Panc1 (cell line): ENCODE data around the gene RPS6KA4. TPM values are rescaled to one million over a fixed set of nuclear protein-coding genes. Genes with fewer than 3 reads are reported as not detected.

Experiments
- ATAC-seq: fragments of 200-7000 bp; cut with Tn5 transposase; 2 replicates; pipeline ENCODE4 v1.9.1; 2020; ENCODE audit warnings: mild to moderate bottlenecking, moderate library complexity
- BruUV-seq: library from RNA; stranded (reverse); fragments of 400-500 nt; replicated peaks from 2 replicates; lab custom pipeline; 2021; lab: Mats Ljungman, UMichigan
- CTCF ChIA-PET: fragments of 300-600 bp; sonication (Branson Sonifier 250); formaldehyde crosslinking; loops from one replicate; lab custom pipeline; 2022; ENCODE audit warnings: antibody characterized with exemption; lab: Charles Lee
- POLR2A ChIA-PET: fragments of 300-600 bp; sonication (Branson Sonifier 250); formaldehyde crosslinking; loops from one replicate; lab custom pipeline; 2022; ENCODE audit warnings: antibody characterized with exemption; lab: Charles Lee
- DNase-seq: peaks from one replicate; pipeline ENCODE4 v3.0.0-alpha.2; 2010; ENCODE audit warnings: low read depth, low spot score
- H3K27ac ChIP-seq: 2 replicates; pipeline ENCODE4 v1.5.1; 2011; ENCODE audit warnings: mild to moderate bottlenecking, low read length, inconsistent platforms
- H3K27me3 ChIP-seq: fragments of 200-500 bp; sonication (Bioruptor generic); 2 replicates; pipeline ENCODE4 v1.6.0; 2014; ENCODE audit warnings: low read length, inconsistent platforms; ENCODE audit not compliant: control insufficient read depth, insufficient read depth
- H3K36me3 ChIP-seq: fragments of 200-500 bp; sonication (Bioruptor generic); 2 replicates; pipeline ENCODE4 v1.5.1; 2014; ENCODE audit warnings: inconsistent platforms, mild to moderate bottlenecking, low read length, moderate library complexity; ENCODE audit not compliant: control insufficient read depth, insufficient read depth
- H3K4me1 ChIP-seq: 2 replicates; pipeline ENCODE4 v1.5.1; 2011; ENCODE audit warnings: inconsistent platforms, mild to moderate bottlenecking, low read length, moderate library complexity; ENCODE audit not compliant: control insufficient read depth, insufficient read depth
- H3K4me3 ChIP-seq, 2 experiments: 2 replicates each; pipeline ENCODE4 v1.5.1; 2011 to 2012; ENCODE audit warnings: low read depth in 2 of 2, low read length in 2 of 2, mild to moderate bottlenecking in 2 of 2, inconsistent platforms in 1 of 2, moderate library complexity in 1 of 2
- H3K9me3 ChIP-seq: fragments of 200-500 bp; sonication (Bioruptor generic); 2 replicates; pipeline ENCODE4 v1.5.1; 2014; ENCODE audit warnings: low read depth, mild to moderate bottlenecking, inconsistent platforms, low read length, moderate library complexity; ENCODE audit not compliant: control insufficient read depth, insufficient read depth
- POLR2AphosphoS5 ChIP-seq: IDR thresholded peaks from 2 replicates; pipeline ENCODE4 v1.6.1; 2012; ENCODE audit warnings: mild to moderate bottlenecking, low read depth, low read length, moderate library complexity
- SIN3A ChIP-seq: IDR thresholded peaks from 2 replicates; pipeline ENCODE4 v1.6.1; 2012; ENCODE audit warnings: low read depth, mild to moderate bottlenecking, low read length, moderate library complexity, borderline replicate concordance; ENCODE audit not compliant: insufficient read depth
- TCF7L2 ChIP-seq: IDR thresholded peaks from 2 replicates; pipeline ENCODE4 v1.6.1; 2011; ENCODE audit warnings: mild to moderate bottlenecking, low read depth, low read length, inconsistent platforms
- in situ Hi-C: cut with HindIII; loops from 2 replicates; pipeline ENCODE4 v1.10.0; 2016; ENCODE audit warnings: low sequenced_read_pairs, low pct_unique_long_range_greater_than_20kb
- intact Hi-C: fragments of 100-400 bp; cut with micrococcal nuclease; formaldehyde crosslinking; loops from one replicate; pipeline ENCODE4 v1.10.0; 2022; ENCODE audit not compliant: unreplicated experiment
- total RNA-seq: library from RNA; stranded (reverse); gene quantifications from one replicate; pipeline ENCODE4 v1.2.1, GENCODE V29; 2021; ENCODE audit not compliant: unreplicated experiment
- TF ChIP-seq, protein P1 (sequence below), 2 experiments: IDR thresholded peaks; 2 replicates each; pipeline ENCODE4 v1.6.1; 2011 to 2012; ENCODE audit warnings: low read depth in 2 of 2, control low read depth in 1 of 2, low read length in 1 of 2, mild to moderate bottlenecking in 1 of 2, moderate library complexity in 1 of 2; ENCODE audit not compliant: insufficient read depth in 1 of 2
- TF ChIP-seq, protein P2 (sequence below): fragments of 450-650 bp; IDR thresholded peaks from 2 replicates; pipeline ENCODE4 v1.5.1; 2017; ENCODE audit warnings: mild to moderate bottlenecking

RPS6KA4 gene
- total RNA-seq, 1 experiment from 2014 or later: 74.0 TPM

DNA sequence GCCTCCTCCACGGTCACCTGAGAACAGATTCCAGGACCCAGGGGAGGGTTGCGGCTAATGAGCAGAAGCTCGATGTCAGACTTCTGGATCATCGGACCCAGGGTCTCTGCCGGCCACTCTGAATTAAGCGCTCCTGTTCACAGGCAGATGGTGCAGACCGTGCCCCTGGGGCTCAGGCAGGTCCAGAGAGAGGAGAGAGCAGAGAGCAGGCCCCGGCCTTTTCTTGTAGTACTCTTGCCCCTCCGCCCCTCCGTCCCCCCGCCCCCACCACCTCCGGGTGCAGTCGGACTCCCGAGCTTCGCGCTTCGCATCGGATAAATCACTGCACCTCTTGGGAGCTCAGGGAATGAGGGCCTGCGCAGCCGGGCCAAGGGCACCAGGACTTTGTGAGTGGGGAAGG, 50.3 kb downstream of the RPS6KA4 start:
- intact Hi-C loops (no loop called here), in situ Hi-C loops (no loop called here)
- DNase-seq (no peak), ATAC-seq (no peak)
- ChIA-PET POLR2A (no interaction called here), CTCF (no interaction called here)
- H3K4me1 ChIP-seq: no peaks in the 10 kb centered on the region
- no TSS peak for BruUV-seq
- no peaks in the 10 kb centered on the region for H3K9me3 ChIP-seq
- no peak overlapping the region for H3K27ac ChIP-seq
- no peaks in the 10 kb centered on the region for H3K36me3 ChIP-seq
- no peaks in the 10 kb centered on the region; the same call in 1 of the 2 replicates for H3K27me3 ChIP-seq
- TF ChIP-seq, protein P1, sequence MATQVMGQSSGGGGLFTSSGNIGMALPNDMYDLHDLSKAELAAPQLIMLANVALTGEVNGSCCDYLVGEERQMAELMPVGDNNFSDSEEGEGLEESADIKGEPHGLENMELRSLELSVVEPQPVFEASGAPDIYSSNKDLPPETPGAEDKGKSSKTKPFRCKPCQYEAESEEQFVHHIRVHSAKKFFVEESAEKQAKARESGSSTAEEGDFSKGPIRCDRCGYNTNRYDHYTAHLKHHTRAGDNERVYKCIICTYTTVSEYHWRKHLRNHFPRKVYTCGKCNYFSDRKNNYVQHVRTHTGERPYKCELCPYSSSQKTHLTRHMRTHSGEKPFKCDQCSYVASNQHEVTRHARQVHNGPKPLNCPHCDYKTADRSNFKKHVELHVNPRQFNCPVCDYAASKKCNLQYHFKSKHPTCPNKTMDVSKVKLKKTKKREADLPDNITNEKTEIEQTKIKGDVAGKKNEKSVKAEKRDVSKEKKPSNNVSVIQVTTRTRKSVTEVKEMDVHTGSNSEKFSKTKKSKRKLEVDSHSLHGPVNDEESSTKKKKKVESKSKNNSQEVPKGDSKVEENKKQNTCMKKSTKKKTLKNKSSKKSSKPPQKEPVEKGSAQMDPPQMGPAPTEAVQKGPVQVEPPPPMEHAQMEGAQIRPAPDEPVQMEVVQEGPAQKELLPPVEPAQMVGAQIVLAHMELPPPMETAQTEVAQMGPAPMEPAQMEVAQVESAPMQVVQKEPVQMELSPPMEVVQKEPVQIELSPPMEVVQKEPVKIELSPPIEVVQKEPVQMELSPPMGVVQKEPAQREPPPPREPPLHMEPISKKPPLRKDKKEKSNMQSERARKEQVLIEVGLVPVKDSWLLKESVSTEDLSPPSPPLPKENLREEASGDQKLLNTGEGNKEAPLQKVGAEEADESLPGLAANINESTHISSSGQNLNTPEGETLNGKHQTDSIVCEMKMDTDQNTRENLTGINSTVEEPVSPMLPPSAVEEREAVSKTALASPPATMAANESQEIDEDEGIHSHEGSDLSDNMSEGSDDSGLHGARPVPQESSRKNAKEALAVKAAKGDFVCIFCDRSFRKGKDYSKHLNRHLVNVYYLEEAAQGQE (IDR thresholded peaks at IDR 0.05; ENCODE audit: insufficient read depth in 1 of 2, low read depth in 2 of 2, low read length in 1 of 2): no peak
- H3K4me3 ChIP-seq: no peak overlapping the region

DNA sequence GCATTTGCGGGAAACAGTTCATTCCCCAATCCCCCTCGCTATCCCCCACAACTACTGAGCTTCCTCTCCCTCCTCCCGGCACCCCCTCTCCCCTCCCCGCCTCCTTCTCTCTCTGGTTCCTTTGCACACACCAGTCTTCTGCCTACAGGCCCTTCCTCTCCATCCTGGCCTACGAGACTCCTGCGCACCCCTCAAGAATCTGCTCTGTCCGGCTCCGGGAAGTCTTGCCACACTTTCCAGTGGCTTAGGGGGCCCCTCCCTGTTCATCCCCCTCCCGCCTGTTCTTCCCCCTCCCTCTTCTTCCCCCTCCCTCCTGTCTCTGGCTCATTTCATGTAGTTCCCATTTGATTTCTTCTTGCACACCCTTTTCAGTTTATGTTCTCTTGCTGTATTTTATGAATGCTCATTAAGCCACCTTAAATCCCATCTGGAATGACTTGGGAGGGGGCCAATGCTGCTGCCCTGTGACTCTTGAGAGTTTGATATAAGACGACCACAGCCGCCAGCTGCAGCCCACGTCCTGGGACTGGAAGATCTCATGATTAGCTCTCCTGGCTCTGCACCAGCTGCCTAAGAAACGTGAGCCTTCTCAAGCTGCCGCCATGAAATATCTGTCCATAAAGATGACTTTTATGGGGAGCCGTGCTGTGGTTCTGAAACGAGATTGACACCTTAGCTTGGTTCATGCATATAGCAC, 50.9 kb downstream of the RPS6KA4 start:
- no peaks in the 10 kb centered on the region for H3K4me1 ChIP-seq
- no peaks in the 10 kb centered on the region for H3K36me3 ChIP-seq
- in situ Hi-C loops (no loop called here), intact Hi-C loops (no loop called here)
- no peaks in the 10 kb centered on the region for H3K27me3 ChIP-seq
- ATAC-seq: no peak
- ChIA-PET CTCF (no interaction called here), POLR2A (no interaction called here)
- H3K4me3 ChIP-seq: no peak overlapping the region
- no peaks in the 10 kb centered on the region for H3K9me3 ChIP-seq
- H3K27ac ChIP-seq: no peak overlapping the region
- BruUV-seq: no TSS peak
- TF ChIP-seq, protein P1 (IDR thresholded peaks at IDR 0.05; ENCODE audit: insufficient read depth in 1 of 2, low read depth in 2 of 2, low read length in 1 of 2): no peak
- TF ChIP-seq POLR2AphosphoS5: no peak
- TF ChIP-seq SIN3A: no peak
- TF ChIP-seq, protein P2, sequence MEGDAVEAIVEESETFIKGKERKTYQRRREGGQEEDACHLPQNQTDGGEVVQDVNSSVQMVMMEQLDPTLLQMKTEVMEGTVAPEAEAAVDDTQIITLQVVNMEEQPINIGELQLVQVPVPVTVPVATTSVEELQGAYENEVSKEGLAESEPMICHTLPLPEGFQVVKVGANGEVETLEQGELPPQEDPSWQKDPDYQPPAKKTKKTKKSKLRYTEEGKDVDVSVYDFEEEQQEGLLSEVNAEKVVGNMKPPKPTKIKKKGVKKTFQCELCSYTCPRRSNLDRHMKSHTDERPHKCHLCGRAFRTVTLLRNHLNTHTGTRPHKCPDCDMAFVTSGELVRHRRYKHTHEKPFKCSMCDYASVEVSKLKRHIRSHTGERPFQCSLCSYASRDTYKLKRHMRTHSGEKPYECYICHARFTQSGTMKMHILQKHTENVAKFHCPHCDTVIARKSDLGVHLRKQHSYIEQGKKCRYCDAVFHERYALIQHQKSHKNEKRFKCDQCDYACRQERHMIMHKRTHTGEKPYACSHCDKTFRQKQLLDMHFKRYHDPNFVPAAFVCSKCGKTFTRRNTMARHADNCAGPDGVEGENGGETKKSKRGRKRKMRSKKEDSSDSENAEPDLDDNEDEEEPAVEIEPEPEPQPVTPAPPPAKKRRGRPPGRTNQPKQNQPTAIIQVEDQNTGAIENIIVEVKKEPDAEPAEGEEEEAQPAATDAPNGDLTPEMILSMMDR: no peak
- no peak for TF ChIP-seq TCF7L2
- no peak for DNase-seq
